CD1c-positive myeloid dendritic cell (primary cell): Measurements from ENCODE around the gene MAFG.
"Not testable (repeated sequence)": the region's sequence is repeated elsewhere in the genome, so short reads cannot be mapped to it uniquely, and the experiment has no call there.

Source experiments
- DNase-seq: peaks from one replicate; pipeline ENCODE4 v3.0.0-alpha.2; 2016; ENCODE audit errors: extremely low spot score

The MAFG gene

DNA sequence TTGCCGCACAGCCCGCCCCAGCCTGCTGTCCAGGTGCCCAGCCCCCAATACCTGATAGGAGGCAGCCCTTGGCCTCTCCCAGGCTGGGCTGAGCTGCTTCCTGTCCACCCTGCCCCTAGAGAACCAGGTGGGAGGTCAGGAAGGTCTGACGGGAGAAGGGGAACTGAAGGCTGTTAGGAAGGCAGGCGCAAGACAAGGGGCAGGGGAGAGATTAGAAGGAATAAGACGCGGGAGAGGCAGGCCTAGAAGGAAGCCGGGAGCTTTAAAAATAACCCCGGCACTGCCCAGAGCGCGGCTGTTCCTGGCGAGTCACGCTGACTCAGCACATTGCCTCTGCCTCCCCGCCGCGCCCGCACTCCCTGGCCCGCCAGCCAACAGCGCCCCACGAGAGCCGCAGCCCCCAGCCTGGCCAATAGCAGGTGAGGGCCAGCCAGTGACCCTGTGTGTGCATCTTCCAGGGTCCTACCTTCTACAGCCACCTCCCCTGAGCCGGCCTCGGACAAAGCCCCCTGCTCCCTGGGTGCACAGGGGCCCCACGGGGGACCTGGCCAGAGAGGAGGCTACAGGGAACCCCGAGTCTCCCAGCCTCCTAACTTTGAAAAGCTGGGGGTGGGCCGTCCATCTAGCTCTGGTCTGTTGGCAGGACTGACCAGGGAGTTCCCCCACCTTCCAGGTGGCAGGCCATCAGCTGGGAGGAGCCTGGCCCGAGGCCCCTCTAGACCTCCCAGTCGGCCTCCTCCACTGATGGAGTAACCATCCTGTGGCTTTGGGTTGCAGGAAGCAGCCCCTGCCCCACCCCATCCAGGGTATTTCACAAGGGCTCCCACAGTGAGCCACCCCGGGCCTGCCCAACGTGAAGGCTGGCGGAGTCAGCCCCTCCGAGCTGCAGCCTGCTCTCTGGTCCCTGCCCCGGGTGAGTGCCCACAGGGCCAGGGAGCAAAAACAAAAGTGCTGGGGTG lies 4.0 kb downstream of the MAFG start:
- DNase-seq, result peak; percentile 82

DNA sequence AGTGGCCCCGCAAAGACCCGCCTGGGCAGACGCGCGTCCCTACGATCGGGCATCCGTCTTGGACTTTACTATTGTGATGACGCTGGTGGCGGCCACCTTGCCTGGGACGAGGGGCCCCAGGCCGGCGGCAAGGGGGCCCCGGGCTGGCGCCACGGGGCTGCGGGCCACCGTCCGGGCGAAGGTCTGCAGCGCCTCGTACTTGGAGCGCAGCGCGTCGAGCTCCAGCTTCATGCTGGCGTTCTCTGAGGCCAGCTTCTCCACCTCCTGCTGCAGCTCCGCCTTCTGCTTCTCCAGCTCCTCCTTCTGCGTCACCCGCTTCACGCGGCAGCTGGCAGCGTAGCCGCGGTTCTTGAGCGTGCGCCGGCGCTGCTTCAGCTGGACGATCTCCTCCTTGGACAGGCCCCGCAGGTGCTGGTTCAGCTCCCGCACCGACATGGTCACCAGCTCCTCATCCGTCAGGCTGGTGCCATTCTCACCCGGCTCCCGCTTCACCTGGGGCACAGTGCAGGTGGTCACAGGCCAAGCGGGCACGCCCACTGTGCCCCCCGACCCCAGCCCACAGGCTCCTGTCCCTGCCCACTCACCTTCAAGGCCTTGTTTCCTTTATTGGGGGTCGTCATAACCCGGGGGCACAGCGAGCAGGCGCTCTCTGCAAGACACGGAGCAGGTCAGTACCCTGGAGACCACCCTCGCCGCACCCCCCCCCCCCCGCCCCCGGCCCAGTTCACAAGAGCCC lies 4.8 kb downstream of the MAFG start:
- DNase-seq, result no peak

DNA sequence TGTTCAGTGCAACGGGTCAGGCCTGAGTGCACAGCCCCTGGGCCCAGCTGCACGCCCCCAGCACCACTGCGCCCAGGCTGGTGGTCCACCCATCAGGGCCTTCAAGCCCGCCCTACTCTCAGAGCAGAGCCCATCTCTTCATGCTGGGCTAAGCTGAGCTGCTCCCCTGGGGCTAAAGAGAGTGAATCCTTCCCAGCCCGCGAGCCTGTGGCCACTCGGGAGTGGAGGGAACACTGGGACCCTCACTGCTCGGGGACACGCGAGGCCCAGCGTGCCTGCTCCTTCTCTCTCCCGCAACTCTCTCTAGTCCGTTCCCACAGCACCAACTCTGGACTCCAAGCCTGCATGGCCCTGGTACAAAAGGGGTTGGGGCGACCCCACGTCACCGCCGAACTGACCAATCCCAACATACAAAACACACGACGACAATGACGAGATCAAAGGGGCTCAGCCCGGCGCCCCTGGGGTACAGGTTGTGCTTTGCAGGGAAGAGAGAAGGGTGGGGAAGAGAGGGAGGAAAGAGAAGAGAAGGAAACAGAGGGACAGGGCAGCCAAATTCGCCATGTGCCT lies 5.5 kb downstream of the MAFG start:
- no peak for DNase-seq

DNA sequence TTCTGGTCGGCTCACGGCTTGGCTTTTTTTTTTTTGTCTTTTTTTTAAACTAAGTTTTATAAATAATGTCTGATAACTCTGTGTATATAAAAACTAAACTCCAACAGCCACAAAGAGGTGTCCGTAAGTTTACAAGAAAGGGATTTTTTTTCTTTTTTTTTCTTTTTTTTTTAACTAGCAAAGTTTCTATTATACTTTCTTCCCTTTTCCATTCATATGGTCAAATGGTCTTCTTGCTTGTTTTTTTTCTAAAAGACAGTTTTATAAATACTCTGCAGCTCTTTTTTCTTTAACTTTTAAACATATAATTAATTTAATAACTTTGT lies 6.0 kb downstream of the MAFG start:
- DNase-seq, result no peak

DNA sequence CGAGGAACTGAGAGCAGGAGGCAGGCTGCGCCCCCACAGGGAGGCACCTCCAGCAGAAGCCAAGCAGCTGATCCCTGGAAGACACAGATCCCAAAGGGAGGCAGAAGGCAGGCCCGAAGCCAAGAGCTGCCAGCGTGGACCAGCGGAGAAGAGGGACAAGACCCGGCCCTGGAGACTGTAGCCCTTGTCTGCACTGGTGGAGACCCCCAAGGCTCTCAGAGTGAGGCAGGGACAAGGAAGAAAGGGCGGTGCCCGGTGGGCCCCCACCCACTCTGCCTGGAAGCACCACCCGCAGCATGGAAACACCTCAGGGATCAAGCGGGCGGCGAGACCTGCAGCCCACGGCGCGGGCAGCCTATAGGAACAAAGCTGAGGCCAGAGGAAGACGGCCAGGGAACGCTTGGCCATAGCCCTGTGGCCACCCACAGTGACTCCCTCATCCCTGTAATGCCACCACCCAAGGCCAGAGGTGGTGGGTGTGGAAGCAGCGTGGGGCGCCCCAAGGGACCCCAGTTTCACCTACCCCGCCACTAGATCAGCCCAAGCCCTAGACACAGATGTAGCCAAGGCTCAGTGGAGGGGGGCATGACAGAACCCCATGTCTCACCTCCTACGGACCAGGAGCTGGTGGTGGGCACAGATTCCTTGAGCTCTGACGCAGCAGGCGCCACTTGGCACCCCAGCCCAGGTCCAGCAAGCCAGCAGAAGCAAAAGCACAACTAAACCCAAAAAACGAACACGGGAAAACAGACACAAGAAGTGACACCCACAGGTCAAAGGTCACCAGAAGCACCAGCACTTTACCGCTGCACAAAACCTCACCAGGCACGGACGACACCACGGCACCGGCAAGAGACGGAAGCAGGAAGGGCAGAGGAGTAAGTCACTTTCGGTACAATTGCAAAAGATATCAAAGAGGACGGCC lies 6.7 kb downstream of the MAFG start:
- DNase-seq, result peak; percentile 84

DNA sequence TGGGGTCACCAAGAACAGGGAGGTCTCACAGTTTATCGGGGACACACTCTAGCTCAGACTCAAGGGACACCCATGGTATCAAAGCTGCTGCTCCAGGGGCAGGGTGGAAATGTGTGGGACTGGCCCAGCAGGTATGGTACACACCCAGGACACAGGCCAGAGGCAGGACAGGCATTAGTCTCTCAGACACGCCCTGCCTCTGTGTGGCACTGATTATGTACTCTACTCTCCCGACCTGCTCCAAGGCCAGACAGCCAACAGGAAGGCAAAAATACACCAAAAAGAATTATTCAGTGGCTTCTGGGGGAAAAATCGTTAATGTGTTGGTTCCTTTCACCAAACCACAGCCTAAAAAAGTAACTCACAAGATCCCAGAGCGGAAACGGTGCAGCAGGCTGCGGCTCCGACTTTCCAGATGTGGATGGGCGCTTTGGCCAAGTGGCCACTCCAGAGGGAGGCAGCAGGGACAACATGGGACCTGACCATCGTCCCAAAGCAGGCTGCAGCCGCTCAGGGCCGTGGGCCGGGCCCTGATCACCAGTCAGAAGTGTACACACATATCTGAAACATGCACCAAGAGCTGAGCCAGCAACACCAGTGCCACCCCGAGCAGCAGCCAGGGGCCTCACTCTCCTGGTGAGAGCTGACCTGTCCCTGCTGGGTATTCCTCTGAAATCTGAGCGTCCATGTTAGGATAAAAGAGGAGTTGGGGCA lies 8.5 kb downstream of the MAFG start:
- no peak for DNase-seq

DNA sequence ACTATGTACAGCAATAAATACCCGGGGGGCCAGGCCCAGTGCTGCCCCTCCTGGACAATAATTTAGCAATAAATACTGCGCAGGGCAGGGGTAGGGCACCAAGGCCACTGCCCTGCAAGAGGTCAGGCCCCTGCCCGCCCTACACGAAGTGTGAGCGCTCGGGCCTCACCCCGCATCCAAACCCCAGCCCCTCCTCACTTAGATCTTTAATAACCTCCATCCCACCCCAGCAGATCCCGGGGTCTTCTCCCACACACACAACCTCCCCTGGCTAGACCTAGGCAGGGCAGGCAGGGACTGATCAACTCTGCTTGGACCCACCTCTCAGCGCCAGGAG lies 9.2 kb downstream of the MAFG start:
- not testable (repeated sequence) for DNase-seq

DNA sequence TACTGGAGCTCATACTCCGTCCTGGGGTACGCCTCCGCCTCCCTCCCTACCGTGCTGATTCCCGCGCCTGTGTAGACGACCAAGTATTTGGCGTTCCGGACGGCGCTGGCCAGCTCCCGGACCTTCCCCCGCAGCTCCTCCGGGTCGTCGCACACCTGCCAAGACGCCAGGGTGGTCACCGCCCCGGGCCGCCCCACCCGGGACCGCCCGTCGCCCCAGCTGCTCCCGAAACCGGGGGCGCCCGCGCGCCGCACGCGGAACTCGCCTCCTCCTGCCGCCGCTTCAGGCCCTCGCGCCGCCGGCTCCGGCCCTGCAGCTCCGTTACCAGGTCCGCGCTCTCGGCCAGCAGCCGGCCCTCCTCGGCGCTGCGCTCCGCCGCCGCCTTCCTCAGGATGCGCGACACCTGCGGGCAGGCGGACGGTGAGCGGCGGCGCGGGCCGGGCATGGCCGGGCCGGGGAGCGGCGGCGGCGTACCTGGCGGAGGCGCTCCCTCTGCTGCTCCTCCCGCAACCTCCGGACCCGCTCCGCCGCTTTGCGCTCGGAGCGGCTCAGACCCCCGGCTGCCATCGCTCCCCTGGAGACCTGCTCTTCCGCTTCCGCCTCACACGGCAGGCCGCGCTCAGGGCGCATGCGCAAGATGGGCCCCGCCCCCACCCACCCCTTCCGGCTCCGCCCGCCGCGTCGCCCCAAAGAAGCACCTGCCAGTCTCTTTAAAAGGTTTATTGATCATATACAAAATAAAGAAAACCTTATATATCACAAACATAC lies 9.8 kb downstream of the MAFG start, which contains the start of gene SIRT7:
TSS of gene SIRT7 (minus strand) at position 612 of the 768 bp plus-strand sequence. CDS start at position 567, 45 bp downstream.
- peak; percentile 94 for DNase-seq

DNA sequence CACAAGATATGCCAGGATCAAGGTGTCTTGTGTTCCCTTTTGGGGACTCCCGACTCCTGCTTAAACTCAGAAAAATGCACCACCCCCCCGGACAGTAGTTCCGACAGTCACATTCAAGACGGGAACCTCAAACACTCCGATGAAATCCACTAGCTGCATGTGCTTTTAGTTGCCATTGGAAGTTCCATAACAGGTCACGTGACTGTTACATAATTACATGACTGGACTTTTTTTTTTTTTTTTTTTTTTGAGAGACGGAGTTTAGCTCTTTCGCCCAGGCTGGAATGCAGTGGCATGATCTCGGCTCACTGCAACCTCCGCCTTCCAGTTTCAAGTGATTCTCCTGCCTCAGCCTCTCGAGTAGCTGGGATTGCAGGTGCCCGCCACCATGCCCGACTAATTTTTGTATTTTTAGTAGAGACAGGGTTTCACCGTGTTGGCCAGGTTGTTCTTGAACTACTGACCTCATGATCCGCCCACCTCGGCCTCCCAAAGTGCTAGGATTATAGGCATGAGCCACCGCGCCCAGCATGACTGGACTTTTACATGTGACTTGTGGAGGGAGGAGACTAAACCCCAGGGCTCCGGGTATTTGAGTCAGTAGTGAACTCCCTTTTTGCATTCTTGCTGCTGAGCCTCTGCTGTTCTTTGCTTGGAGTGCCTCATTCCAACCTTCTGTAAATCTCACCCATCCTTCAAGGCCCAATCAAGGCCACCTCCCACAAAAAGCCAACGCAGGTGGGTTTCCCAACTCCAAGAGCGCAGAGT lies 11.1 kb downstream of the MAFG start:
- DNase-seq, result peak; percentile 68

DNA sequence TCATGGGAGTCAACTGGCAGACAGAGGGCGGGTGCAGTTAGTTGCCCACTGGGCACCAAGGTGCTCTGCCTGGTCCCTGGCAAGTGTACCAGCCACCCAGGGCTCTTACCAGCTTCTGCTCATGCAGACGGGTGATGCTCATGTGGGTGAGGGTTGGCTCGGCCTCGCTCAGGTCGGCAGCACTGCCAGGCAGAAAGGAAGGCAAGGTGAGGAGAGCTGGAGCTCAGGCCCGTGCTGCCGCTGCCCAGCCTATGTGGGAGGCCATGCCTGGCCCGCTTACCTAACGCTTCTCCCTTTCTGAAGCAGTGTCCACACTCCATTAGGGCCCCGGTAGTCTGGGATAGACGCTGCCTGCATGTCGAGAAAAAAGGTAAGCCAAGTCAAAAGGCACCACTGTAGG lies 12.2 kb downstream of the MAFG start:
- DNase-seq, result no peak

DNA sequence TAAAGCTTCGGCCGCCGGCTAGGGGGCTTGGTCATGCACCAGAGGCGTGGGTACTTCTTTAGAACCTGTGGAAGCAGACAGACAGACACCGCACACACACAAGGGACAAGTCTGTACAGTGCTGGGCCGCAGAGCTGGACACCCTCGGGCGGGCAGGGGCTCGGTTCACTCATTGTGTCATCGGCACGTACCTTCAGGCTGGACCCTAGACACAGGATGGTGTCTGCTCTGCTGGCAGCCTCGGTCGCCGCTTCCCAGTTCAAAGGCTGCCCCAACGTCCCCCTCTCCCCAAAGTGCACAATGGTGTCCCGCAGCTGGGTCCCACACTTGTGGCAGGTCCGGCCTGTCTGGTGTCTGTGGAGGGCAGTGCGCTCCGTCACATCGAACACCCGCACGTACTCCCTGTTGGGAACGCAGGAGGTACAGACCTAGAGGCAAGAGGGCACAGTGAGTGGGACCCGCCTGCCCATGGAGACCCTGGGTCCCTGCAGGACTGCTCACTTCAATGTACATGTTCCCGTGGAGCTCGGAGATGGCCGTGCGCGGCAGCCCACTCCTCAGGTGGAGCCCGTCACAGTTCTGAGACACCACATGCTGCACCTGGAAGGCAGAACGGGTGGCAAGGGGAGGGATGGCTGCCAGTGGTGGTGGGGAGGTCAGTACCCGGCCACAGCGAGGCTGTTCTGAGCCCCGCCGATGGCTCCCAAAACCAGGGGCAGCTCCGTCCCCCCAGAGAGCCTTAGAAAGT lies 13.3 kb downstream of the MAFG start:
- no peak for DNase-seq

DNA sequence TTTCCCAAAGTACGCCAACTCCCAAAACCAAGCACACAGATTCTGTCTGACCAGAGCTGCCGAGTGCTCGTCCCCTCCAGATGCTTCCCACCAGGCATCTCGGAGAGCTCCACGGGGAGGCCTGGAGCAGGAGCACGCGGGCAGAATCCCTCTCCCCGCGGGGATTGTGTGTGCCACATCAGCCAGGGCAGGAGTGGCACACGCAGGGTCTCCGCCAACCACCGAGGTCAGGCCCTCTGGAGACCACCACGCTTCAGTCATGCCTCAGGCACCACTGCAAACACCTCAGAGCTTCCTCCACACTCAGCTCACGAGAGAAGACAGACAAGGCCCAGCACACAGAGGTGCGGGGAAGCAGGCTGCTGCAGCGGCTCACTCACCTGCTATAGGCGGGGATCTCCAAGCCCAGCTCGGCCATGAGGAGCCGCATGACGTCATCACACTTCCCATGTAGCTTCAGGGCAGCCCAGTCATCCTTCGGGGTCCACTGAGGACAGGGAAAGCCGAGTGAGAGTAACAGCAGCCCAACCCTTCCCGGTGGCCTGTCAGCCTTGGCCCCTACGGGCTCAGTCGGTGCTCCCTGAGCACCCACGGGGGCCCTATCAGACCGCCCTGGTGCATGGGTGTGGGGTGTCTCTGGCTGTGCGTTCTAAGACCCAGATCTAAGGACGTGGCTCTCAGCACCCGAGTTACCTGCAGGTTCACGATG lies 14.0 kb downstream of the MAFG start:
- DNase-seq, result no peak

DNA sequence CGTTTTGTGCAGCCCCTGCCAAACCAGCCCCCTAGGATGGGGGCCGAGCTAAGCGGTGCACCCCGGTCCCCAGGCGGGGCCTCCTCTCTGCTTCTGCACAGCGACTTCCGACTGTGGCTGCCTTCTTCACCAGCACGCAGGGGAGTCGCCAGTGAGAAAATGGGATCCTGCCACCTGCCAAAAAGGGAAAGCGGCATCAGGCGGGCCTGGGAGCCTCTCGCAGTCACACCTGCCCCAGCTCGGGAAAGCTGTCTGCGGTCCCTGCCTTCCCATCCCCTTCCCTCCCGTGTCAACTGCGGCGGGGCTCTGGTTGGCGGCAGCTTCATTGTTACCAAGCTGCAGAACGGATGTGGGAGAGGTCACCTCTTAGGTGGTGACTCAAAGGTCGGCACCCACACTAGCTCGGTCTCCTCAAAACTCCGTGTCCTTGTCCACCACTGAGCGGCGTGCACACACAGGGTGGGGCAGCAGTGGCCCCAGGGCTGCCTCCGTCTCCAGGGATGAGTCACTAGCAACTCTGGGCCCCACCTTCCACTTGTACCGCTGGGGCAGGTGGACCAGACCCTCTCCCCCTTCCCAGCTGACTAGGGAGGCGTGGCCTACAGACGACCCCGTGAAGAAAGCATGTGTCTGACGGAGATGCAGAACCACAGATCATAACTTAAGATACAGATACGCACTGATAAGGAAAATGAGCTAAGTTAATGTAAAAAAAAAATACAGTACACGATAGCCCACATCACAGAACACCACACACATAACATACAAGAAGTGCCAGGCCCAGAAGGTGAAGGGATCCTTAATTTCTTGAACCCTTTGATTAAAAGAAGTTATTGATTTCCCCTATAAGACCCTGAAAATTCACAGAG lies 14.9 kb downstream of the MAFG start:
- no peak for DNase-seq

DNA sequence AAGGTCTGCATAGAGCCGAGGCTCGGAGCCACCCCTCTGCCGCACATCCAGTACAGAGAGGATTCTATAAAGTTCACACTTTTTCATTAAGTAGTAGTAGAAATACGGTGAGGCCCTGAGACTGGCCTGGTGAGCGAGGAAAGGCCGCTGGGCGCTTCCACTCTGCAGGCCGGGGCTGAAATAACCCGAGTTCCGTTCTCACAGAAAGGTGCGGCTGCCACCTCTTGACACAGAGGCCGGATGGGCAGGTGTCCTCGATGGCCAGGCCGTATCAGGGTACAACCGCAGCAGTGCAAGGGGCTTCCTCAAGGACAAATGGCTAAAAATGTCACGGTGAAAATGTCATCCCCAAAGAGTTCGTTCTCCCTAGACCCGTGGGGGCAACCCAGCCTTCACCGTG lies 15.6 kb downstream of the MAFG start:
- DNase-seq, result no peak

DNA sequence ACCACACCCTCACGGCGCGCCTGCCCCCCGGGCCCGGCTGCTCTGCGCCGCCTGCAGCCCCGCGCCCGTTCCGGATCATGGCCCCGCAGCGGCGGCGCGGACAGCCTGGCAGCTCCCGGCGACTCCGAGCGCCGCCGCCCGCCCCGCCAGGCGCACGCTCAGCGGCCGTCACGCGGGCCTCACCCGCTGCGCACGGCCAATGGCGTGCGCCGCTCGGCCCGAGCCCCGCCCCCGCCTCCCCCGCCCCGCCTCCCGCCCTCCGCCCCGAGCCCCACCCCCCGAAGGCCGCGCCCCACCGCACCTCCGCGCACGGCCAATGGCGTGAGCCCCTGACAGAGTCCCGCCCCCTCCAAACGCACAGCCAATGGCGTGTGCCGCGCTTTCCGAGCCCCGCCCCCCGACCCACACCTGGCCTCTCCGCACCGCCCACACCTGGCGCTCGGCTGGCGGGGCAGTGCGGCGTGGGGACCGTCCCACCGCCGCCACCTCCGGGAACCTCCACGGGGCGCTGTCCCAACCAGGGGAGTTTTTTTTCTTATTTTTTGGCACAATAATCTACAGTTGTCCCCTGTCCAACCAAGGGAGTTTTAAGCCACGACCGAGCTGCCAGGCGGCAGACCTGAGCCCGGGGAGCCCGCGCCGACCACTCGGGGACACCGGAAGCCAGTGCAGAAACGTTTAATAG lies 16.1 kb downstream of the MAFG start, which contains the start of gene PCYT2:
TSS of gene PCYT2 (minus strand) at position 123 of the 685 bp plus-strand sequence. CDS start at position 79, 44 bp downstream.
- peak; percentile 93 for DNase-seq

DNA sequence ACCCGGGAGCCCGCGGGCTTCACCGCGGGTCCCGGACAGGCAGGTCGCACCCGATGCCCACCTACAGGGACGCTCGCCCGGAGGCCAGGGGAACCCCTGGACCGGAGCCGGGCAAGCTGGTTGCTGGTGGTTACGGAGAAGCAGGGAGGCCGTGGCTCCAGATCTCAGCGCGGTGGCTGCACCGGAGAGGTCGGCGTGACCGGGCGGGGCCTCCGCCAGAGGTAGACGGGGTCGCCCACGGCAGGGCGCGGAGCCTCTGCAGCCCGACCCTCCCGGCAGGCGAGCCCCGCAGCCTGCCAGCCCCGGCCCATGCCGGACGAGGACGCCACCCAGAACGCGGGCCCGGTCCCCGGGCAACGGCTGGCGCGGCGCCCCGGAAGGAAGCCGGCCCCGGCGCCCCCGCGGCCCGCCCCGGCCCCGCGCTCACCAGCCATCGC lies 16.7 kb downstream of the MAFG start:
- DNase-seq, result no peak
